KMS-11 (cell line): Measurements from ENCODE around the gene WDR77.

ENCODE experiments used
- H2AFZ ChIP-seq: fragments of 200-600 bp; sonication (generic); 2 replicates; pipeline ENCODE4 v1.6.1; 2016; ENCODE audit warnings: antibody characterized with exemption, mixed run types, low read depth
- H3K27ac ChIP-seq: fragments of 200-600 bp; sonication (generic); 2 replicates; pipeline ENCODE4 v1.6.1; 2016; ENCODE audit warnings: mild to moderate bottlenecking, mixed run types
- H3K27me3 ChIP-seq: fragments of 200-600 bp; sonication (generic); 2 replicates; pipeline ENCODE4 v1.6.1; 2017; ENCODE audit warnings: mild to moderate bottlenecking, low read depth, mixed run types, moderate library complexity; ENCODE audit not compliant: insufficient read depth
- H3K36me3 ChIP-seq: fragments of 200-600 bp; sonication (generic); 2 replicates; pipeline ENCODE4 v1.6.1; 2017; ENCODE audit warnings: mild to moderate bottlenecking, mixed run types; ENCODE audit not compliant: insufficient read depth
- H3K4me1 ChIP-seq: fragments of 200-600 bp; sonication (generic); 2 replicates; pipeline ENCODE4 v1.6.1; 2016; ENCODE audit warnings: mild to moderate bottlenecking, low read depth, mixed run types; ENCODE audit not compliant: poor library complexity, severe bottlenecking
- H3K4me2 ChIP-seq: fragments of 200-600 bp; sonication (generic); 2 replicates; pipeline ENCODE4 v1.7.0; 2016; ENCODE audit warnings: mild to moderate bottlenecking, mixed run types
- H3K4me3 ChIP-seq: fragments of 200-600 bp; sonication (generic); IDR thresholded peaks from 2 replicates; pipeline ENCODE4 v1.6.1; 2017; ENCODE audit warnings: low read depth, low read length, mixed read lengths; ENCODE audit not compliant: insufficient read depth
- H3K79me2 ChIP-seq: fragments of 200-600 bp; sonication (generic); 2 replicates; pipeline ENCODE4 v1.6.1; 2016; ENCODE audit warnings: low read depth, mixed run types; ENCODE audit not compliant: insufficient read depth
- H3K9ac ChIP-seq: fragments of 200-600 bp; sonication (generic); 2 replicates; pipeline ENCODE4 v1.6.1; 2016; ENCODE audit warnings: mild to moderate bottlenecking, mixed run types
- H4K20me1 ChIP-seq: fragments of 200-600 bp; sonication (generic); 2 replicates; pipeline ENCODE4 v1.6.1; 2016; ENCODE audit warnings: mild to moderate bottlenecking, mixed run types; ENCODE audit not compliant: insufficient read depth
- TF ChIP-seq, protein P1 (sequence below): fragments of 200-600 bp; sonication (generic); conservative IDR thresholded peaks from 2 replicates; pipeline ENCODE4 v1.6.1; 2017; ENCODE audit warnings: low read depth, mild to moderate bottlenecking, antibody characterized with exemption, low read length, moderate library complexity, mixed read lengths

Gene WDR77

GRCh38 chr1:111455642-111456031, 6.6 kb upstream of the WDR77 start:
- Histone ChIP-seq H4K20me1 (no peaks in the 10 kb centered on the region), H3K4me1 (peaks cover 17% of the 10 kb centered on the region), H3K9ac (no peak overlapping the region), H2AFZ (no peak overlapping the region), H3K27me3 (no peaks in the 10 kb centered on the region), H3K36me3 (peaks cover 3% of the 10 kb centered on the region; the same call in 1 of the 2 replicates), H3K4me3 (no peak overlapping the region), H3K79me2 (peaks cover 16% of the 10 kb centered on the region), H3K4me2 (no peak overlapping the region), H3K27ac (no peak overlapping the region)
- TF ChIP-seq, protein P1, sequence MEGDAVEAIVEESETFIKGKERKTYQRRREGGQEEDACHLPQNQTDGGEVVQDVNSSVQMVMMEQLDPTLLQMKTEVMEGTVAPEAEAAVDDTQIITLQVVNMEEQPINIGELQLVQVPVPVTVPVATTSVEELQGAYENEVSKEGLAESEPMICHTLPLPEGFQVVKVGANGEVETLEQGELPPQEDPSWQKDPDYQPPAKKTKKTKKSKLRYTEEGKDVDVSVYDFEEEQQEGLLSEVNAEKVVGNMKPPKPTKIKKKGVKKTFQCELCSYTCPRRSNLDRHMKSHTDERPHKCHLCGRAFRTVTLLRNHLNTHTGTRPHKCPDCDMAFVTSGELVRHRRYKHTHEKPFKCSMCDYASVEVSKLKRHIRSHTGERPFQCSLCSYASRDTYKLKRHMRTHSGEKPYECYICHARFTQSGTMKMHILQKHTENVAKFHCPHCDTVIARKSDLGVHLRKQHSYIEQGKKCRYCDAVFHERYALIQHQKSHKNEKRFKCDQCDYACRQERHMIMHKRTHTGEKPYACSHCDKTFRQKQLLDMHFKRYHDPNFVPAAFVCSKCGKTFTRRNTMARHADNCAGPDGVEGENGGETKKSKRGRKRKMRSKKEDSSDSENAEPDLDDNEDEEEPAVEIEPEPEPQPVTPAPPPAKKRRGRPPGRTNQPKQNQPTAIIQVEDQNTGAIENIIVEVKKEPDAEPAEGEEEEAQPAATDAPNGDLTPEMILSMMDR: no peak

DNA sequence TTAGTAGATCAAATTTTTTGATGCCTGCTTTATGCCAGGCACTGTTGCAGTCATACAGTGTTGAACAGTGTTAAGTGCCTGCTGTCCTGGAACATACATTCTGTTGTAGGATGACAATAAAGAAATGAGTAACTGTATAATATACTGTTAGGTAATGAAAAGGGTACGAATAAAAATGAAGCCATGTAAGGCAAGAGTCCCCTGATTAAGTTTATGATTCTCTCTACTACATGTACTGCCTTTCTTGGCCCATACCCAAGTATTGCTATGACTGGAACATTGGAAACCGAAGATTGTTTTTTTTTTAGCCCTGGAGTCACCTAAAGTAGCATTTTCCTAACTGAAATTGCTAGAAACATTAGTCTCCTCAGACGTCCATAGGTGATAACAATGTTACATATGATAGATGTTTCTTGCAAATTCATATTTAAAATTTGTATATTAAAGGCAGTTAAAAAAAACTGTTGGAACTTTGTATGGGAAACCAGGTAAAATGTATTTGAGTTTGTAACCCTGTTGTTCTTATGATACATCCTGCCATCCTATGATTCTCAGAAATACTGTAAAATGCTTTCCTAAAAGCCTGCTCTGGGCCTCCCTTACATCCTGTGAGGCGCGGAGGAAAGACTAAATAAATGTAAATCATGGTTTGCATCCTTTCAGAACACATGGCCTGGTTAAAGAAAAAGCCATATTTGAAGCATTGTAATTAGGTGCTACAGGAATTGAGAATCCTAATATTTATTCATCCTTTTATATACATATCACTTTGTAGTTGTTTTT, 6.0 kb upstream of the WDR77 start:
- TF ChIP-seq, protein P1: no peak
- Histone ChIP-seq H4K20me1 (no peaks in the 10 kb centered on the region), H3K9ac (no peak overlapping the region), H3K36me3 (peaks cover 3% of the 10 kb centered on the region; the same call in 1 of the 2 replicates), H3K27me3 (no peaks in the 10 kb centered on the region), H3K79me2 (peaks cover 22% of the 10 kb centered on the region), H2AFZ (no peak overlapping the region), H3K27ac (no peak overlapping the region), H3K4me2 (no peak overlapping the region), H3K4me1 (peaks cover 22% of the 10 kb centered on the region), H3K4me3 (no peak overlapping the region)

DNA sequence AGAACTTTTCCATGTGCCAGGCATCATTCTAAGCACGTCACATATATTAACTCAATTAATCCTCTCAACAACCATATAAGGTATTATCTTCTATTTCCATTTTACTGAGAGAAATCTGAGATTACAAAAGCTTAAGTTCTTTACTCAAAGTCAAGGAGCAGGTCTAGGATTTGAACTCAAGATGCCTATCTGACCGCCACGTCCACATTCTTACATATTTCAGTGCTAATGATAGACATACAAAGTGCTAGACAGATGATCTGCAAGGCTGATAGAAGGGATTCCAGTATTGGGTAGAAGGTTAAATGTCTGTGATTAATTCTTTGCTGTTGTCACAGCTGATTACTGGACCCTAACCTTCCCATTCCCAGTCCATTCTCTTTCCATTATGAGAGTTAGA, 4.7 kb upstream of the WDR77 start:
- no peaks in the 10 kb centered on the region for H4K20me1 ChIP-seq
- H3K27ac ChIP-seq: no peak overlapping the region
- peaks cover 22% of the 10 kb centered on the region for H3K4me1 ChIP-seq
- H2AFZ ChIP-seq: no peak overlapping the region
- H3K79me2 ChIP-seq: peaks cover 32% of the 10 kb centered on the region
- no peak overlapping the region for H3K4me3 ChIP-seq
- no peak overlapping the region for H3K9ac ChIP-seq
- H3K36me3 ChIP-seq: peaks cover 3% of the 10 kb centered on the region; the same call in 1 of the 2 replicates
- TF ChIP-seq, protein P1: no peak
- no peaks in the 10 kb centered on the region for H3K27me3 ChIP-seq
- H3K4me2 ChIP-seq: no peak overlapping the region

DNA sequence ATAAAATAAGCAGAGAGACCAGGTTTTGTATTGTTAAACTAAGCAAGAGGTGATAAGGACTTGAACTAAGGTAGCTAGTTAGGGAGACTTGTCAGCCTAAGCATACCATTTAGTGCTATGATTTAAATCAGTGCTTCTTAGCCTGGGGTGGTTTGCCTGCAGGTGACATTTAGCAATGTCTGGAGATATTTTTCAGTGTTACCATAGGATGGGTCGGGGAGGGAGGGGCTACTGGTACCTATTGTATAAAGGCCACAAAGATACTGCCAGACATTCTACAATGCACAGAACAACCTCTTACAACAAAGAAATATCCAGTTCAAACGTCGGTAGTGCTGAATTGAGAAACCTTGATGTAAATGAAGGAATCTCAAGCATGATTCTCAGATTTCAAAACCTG, 3.5 kb upstream of the WDR77 start:
- TF ChIP-seq, protein P1: no peak
- H3K79me2 ChIP-seq: peaks cover 43% of the 10 kb centered on the region
- H3K4me3 ChIP-seq: no peak overlapping the region
- no peaks in the 10 kb centered on the region for H3K27me3 ChIP-seq
- H2AFZ ChIP-seq: no peak overlapping the region
- H3K4me1 ChIP-seq: peaks cover 28% of the 10 kb centered on the region
- H3K27ac ChIP-seq: no peak overlapping the region
- peaks cover 3% of the 10 kb centered on the region; the same call in 1 of the 2 replicates for H3K36me3 ChIP-seq
- H4K20me1 ChIP-seq: no peaks in the 10 kb centered on the region
- no peak overlapping the region for H3K9ac ChIP-seq
- H3K4me2 ChIP-seq: no peak overlapping the region
